Transverse colon (tissue), 4 donors: ENCODE data around the gene ARF6. TPM values are rescaled to one million over a fixed set of nuclear protein-coding genes. Genes with fewer than 3 reads are reported as not detected.

Experiments used
- DNase-seq: peaks from one replicate; pipeline ENCODE4 v3.0.0-alpha.2; 2019
- H3K27ac ChIP-seq, 4 donors: fragments of 200-600 bp; sonication (generic); 2 replicates each; pipeline ENCODE4 v1.5.1; 2016 to 2018; ENCODE audit warnings: inconsistent platforms in 4 of 4
- H3K27me3 ChIP-seq: fragments of 200-600 bp; sonication (generic); 2 replicates; pipeline ENCODE4 v1.5.1; 2017; ENCODE audit warnings: inconsistent platforms
- H3K36me3 ChIP-seq, 4 donors: fragments of 200-600 bp; sonication (generic); 2 replicates each; pipeline ENCODE4 v1.5.1; 2017 to 2019; ENCODE audit warnings: inconsistent platforms in 4 of 4
- H3K4me1 ChIP-seq, 4 donors: fragments of 200-600 bp; sonication (generic); 2 replicates each; pipeline ENCODE4 v1.5.1; 2017 to 2020; ENCODE audit warnings: inconsistent platforms in 4 of 4
- H3K4me3 ChIP-seq, 4 donors: fragments of 200-600 bp; sonication (generic); 1 replicate in 1 of 4; 2 replicates in 3 of 4; pipeline versions ENCODE4 v1.5.1 to v1.6.1; 2017 to 2019; ENCODE audit warnings: inconsistent platforms in 4 of 4
- H3K9me3 ChIP-seq, 2 donors: fragments of 200-600 bp; sonication (generic); 2 replicates each; pipeline ENCODE4 v1.5.1; 2017 to 2019; ENCODE audit warnings: inconsistent platforms in 2 of 2
- EP300 ChIP-seq: sonication (generic); formaldehyde crosslinking; IDR thresholded peaks from one replicate; pipeline ENCODE4 v1.6.1; 2017; ENCODE audit warnings: antibody characterized with exemption, low read depth
- POLR2A ChIP-seq: fragments of 450-650 bp; IDR thresholded peaks from one replicate; pipeline ENCODE4 v1.6.1; 2016; ENCODE audit warnings: antibody characterized with exemption, mild to moderate bottlenecking, moderate library complexity
- POLR2AphosphoS5 ChIP-seq, 3 donors: sonication (generic); formaldehyde crosslinking; IDR thresholded peaks; one replicate each; pipeline ENCODE4 v1.6.1; 2016; ENCODE audit warnings: antibody characterized with exemption in 3 of 3
- WGBS, 2 donors: methylation state at CpG; one replicate each; pipeline ENCODE4 v1.1.5; 2018; ENCODE audit warnings: low coverage in 1 of 2; 5-methylcytosine and 5-hydroxymethylcytosine counted together
- in situ Hi-C, 4 donors: fragments of 200-750 bp; cut with MboI; loops; one replicate each; pipeline versions ENCODE4 v1.15.0 to v1.15.1; 2017; ENCODE audit warnings: low sequenced_read_pairs in 3 of 4, low pct_ligation_motif_present in 1 of 4, low pct_unique_long_range_greater_than_20kb in 1 of 4
- intact Hi-C: fragments of 100-400 bp; cut with DNase I; formaldehyde crosslinking; loops from one replicate; pipeline ENCODE4 v1.15.1; 2023; ENCODE audit warnings: low total_unique reads
- total RNA-seq, 4 donors: library from RNA; depleted of rRNA; stranded (reverse); fragments of >200 nt; gene quantifications; one replicate each; pipeline ENCODE4 v1.1.0, GENCODE V29; 2016
- TF ChIP-seq, protein P1 (sequence below), 5 experiments: fragments of 200-600 bp in 3 of 5; fragments of 450-650 bp in 2 of 5; sonication (generic) in 3 of 5; IDR thresholded peaks; 1 replicate in 2 of 5; 2 replicates in 3 of 5; pipeline ENCODE4 v1.5.1; 2016 to 2017; ENCODE audit warnings: antibody characterized with exemption in 5 of 5, inconsistent platforms in 3 of 5, mild to moderate bottlenecking in 2 of 5, moderate library complexity in 1 of 5

Gene ARF6
- total RNA-seq, 4 donors from 2014 or later = 70.3 to 120 (median 101) TPM

DNA sequence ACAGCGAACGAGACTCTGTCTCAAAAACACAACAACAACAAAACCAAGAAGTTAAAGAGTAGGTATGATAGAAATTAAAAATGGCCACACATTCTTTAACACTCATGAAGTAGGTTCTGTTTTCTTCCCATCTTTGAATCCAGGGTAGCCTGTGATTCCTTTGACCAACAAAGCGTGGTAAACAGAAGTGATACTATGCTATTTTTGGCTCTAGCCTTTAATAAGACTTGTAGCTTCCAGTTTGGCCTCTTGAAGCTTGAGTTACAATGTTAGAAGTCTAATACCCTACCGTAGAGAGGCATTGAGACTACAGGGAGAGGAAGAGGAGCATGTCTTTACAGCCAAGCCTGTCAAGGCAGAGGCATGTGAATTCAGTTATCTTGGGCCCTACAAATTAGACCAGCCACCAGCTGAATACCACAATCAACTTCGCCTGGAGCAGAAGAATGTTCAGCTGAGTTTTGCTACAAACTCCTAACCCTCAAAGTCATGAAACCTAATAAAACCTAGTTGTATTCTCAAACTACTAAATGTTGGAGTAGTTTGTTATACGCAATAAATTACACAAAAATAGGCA is 35.4 kb upstream of the ARF6 start:
- no peak for TF ChIP-seq POLR2A
- no peak for TF ChIP-seq EP300
- WGBS, 2 donors = 85 to 93% methylated on average over 3 to 6 of the region's 6 CpGs
- Histone ChIP-seq H3K27me3 (no peaks in the 10 kb centered on the region), H3K4me3 (no peak overlapping the region), H3K36me3 (no peaks in the 10 kb centered on the region), H3K9me3 (no peaks in the 10 kb centered on the region), H3K4me1 (peaks cover 0 to 18% (median 6%) of the 10 kb centered on the region in 4 donors), H3K27ac (no peak overlapping the region)
- no peak for DNase-seq
- intact Hi-C loops = no loop called here
- in situ Hi-C loops = loop anchor here (10.0 to 25.0 kb wide), 3 partner anchors 223 to 680 kb away; partner anchors contain the start of genes MAP4K5 (in 2 of the 4) and DNAAF2 (in 1 of the 4)

GRCh38 chr14:49858383-49858782 is 34.5 kb upstream of the ARF6 start:
- intact Hi-C loops = no loop called here
- DNase-seq = no peak
- WGBS, 2 donors = 75 to 87% methylated on average over 3 of the region's 3 CpGs
- in situ Hi-C loops = loop anchor here (10.0 to 25.0 kb wide), 3 partner anchors 224 to 679 kb away; partner anchors contain the start of genes MAP4K5 (in 2 of the 4) and DNAAF2 (in 1 of the 4)
- H3K36me3 ChIP-seq = no peaks in the 10 kb centered on the region
- H3K4me3 ChIP-seq = no peak overlapping the region
- no peak overlapping the region for H3K27ac ChIP-seq
- no peaks in the 10 kb centered on the region for H3K9me3 ChIP-seq
- H3K27me3 ChIP-seq = no peaks in the 10 kb centered on the region
- peaks cover 0 to 16% (median 5%) of the 10 kb centered on the region in 4 donors for H3K4me1 ChIP-seq
- no peak for TF ChIP-seq EP300
- TF ChIP-seq POLR2AphosphoS5 (IDR thresholded peaks at IDR 0.05) = no peak
- no peak for TF ChIP-seq POLR2A
- TF ChIP-seq, protein P1, sequence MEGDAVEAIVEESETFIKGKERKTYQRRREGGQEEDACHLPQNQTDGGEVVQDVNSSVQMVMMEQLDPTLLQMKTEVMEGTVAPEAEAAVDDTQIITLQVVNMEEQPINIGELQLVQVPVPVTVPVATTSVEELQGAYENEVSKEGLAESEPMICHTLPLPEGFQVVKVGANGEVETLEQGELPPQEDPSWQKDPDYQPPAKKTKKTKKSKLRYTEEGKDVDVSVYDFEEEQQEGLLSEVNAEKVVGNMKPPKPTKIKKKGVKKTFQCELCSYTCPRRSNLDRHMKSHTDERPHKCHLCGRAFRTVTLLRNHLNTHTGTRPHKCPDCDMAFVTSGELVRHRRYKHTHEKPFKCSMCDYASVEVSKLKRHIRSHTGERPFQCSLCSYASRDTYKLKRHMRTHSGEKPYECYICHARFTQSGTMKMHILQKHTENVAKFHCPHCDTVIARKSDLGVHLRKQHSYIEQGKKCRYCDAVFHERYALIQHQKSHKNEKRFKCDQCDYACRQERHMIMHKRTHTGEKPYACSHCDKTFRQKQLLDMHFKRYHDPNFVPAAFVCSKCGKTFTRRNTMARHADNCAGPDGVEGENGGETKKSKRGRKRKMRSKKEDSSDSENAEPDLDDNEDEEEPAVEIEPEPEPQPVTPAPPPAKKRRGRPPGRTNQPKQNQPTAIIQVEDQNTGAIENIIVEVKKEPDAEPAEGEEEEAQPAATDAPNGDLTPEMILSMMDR (IDR thresholded peaks at IDR 0.05) = no peak

- no peaks in the 10 kb centered on the region for H3K27me3 ChIP-seq
- H3K4me1 ChIP-seq = peaks cover 5 to 34% (median 21%) of the 10 kb centered on the region in 4 donors
- no peaks in the 10 kb centered on the region for H3K36me3 ChIP-seq
- no peaks in the 10 kb centered on the region for H3K9me3 ChIP-seq
- 20 to 90% methylated on average over 1 to 4 of the region's 4 CpGs for WGBS, 2 donors
- peak overlapping the region; percentile 30 to 77 (median 46) for H3K4me3 ChIP-seq
- no peak for DNase-seq
- intact Hi-C loops (loop anchor here (1.0 kb wide), 1 partner anchor 30 kb away; no protein-coding TSS in a partner anchor), in situ Hi-C loops (loop anchor here in 3 of 4 donors (10.0 to 25.0 kb wide), 4 partner anchors 144 to 676 kb away; partner anchors contain the start of genes MAP4K5 (in 2 of the 3) and VCPKMT (in 1 of the 3))
- H3K27ac ChIP-seq = peak overlapping the region; percentile 95 to 100 (median 98)
- no peak for TF ChIP-seq EP300
- TF ChIP-seq POLR2A = no peak
- no peak for TF ChIP-seq POLR2AphosphoS5 (IDR thresholded peaks at IDR 0.05)
- TF ChIP-seq, protein P1 (IDR thresholded peaks at IDR 0.05) = no peak
These were observed 31.7 kb upstream of the ARF6 start for GRCh38 chr14:49860988-49861698.

DNA sequence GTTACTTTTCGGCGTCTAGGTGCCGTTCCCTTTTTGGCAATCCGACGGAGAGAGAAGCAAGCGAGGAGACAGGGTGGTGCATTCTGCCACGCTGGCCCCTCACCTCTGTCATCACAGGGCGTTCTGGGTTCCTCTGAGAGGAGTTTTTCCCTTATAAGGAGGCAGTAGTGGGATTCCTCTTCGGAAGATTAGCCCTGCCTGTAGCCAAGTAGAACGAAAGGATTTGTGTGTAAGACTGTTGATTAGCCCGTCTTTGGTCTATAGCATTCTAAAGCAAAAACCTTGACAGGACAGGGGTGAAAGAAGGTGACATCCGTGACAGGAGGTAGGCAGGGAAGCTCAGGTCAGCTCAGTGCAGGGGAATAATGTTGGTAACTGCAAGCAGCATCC is 31.2 kb upstream of the ARF6 start:
- H3K4me1 ChIP-seq = peaks cover 5 to 35% (median 21%) of the 10 kb centered on the region in 4 donors
- intact Hi-C loops = no loop called here
- H3K27ac ChIP-seq = peak overlapping the region; percentile 95 to 100 (median 98)
- TF ChIP-seq, protein P1 (IDR thresholded peaks at IDR 0.05) = no peak
- TF ChIP-seq EP300 (no peak), POLR2AphosphoS5 (IDR thresholded peaks at IDR 0.05) (peak in 1 of 3 donors; percentile 59), POLR2A (no peak)
- in situ Hi-C loops = loop anchor here in 3 of 4 donors (10.0 to 25.0 kb wide), 4 partner anchors 143 to 676 kb away; partner anchors contain the start of genes MAP4K5 (in 2 of the 3) and VCPKMT (in 1 of the 3)
- peak; percentile 73 for DNase-seq
- peak overlapping the region; percentile 30 to 77 (median 46) for H3K4me3 ChIP-seq
- no peaks in the 10 kb centered on the region for H3K9me3 ChIP-seq
- no peaks in the 10 kb centered on the region for H3K36me3 ChIP-seq
- no peaks in the 10 kb centered on the region for H3K27me3 ChIP-seq
- 0% methylated on average over 3 to 12 of the region's 12 CpGs for WGBS, 2 donors
